DOHH2 (cell line): Measurements from ENCODE around the gene SLC4A2.

Experiments used
- CTCF ChIP-seq: fragments of 200-600 bp; sonication (generic); IDR thresholded peaks from one replicate; pipeline ENCODE4 v1.5.1; 2014; ENCODE audit warnings: antibody characterized with exemption, mild to moderate bottlenecking, low read depth, low read length; ENCODE audit not compliant: poor library complexity, severe bottlenecking
- EZH2phosphoT487 ChIP-seq: fragments of 200-600 bp; sonication (generic); IDR thresholded peaks from 2 replicates; pipeline ENCODE4 v1.6.1; 2017; ENCODE audit warnings: borderline replicate concordance, mild to moderate bottlenecking, antibody characterized with exemption, low read length, moderate library complexity, mixed read lengths

- no peak for TF ChIP-seq CTCF
- TF ChIP-seq EZH2phosphoT487: no peak
Observed at GRCh38 chr7:151075978-151076426, 16.6 kb downstream of the SLC4A2 start.
